ENCODE results near the gene BPHL. TPM values are rescaled to one million over a fixed set of nuclear protein-coding genes. Genes with fewer than 3 reads are reported as not detected.
"Not testable (repeated sequence)": the region's sequence is repeated elsewhere in the genome, so short reads cannot be mapped to it uniquely, and the experiment has no call there.

BPHL gene
- total RNA-seq, 4 donors from 2014 or later, result 6.3 to 8.3 (median 7.3) TPM

GRCh38 chr6:3137057-3137777 lies 18.7 kb downstream of the BPHL start:
- intact Hi-C loops (cut with DNase I), result loop anchor here (10.0 kb wide), 1 partner anchor 598 kb away; no protein-coding TSS in a partner anchor
- TF ChIP-seq CTCF (IDR thresholded peaks at IDR 0.05) (no peak), EP300 (IDR thresholded peaks at IDR 0.05) (no peak), POLR2AphosphoS5 (IDR thresholded peaks at IDR 0.05) (no peak), POLR2A (IDR thresholded peaks at IDR 0.05; ENCODE audit: low read depth) (no peak)
- no peak overlapping the region for H3K27ac ChIP-seq (replicated peaks in 1 of 4)
- no peaks in the 10 kb centered on the region for H3K27me3 ChIP-seq
- H3K4me1 ChIP-seq, result peaks cover 4 to 11% (median 7%) of the 10 kb centered on the region in 4 donors
- 92% methylated on average over 12 of the region's 12 CpGs for WGBS
- H3K9me3 ChIP-seq, result no peaks in the 10 kb centered on the region
- H3K36me3 ChIP-seq, result peaks cover 0 to 77% (median 56%) of the 10 kb centered on the region in 4 donors
- H3K4me3 ChIP-seq, result no peak overlapping the region
- DNase-seq (ENCODE audit: extremely low spot score), result no peak

GRCh38 chr6:3137873-3138272 lies 19.4 kb downstream of the BPHL start:
- DNase-seq (ENCODE audit: extremely low spot score); H3K27me3 ChIP-seq; H3K9me3 ChIP-seq; H3K27ac ChIP-seq (replicated peaks in 1 of 4); H3K4me3 ChIP-seq: not testable (repeated sequence)
- intact Hi-C loops (cut with DNase I), result loop anchor here (10.0 kb wide), 1 partner anchor 597 kb away; no protein-coding TSS in a partner anchor
- WGBS, result 93% methylated on average over 6 of the region's 6 CpGs
- peaks cover 4 to 11% (median 7%) of the 10 kb centered on the region in 4 donors for H3K4me1 ChIP-seq
- H3K36me3 ChIP-seq, result peaks cover 0 to 76% (median 55%) of the 10 kb centered on the region in 4 donors

- intact Hi-C loops (cut with DNase I), result loop anchor here (10.0 kb wide), 1 partner anchor 596 kb away; no protein-coding TSS in a partner anchor
Observed at GRCh38 chr6:3138341-3138740, 19.8 kb downstream of the BPHL start.

GRCh38 chr6:3139090-3139903 lies 20.8 kb downstream of the BPHL start:
- Histone ChIP-seq H3K4me3 (no peak overlapping the region), H3K9me3 (no peaks in the 10 kb centered on the region), H3K4me1 (peaks cover 4 to 11% (median 7%) of the 10 kb centered on the region in 4 donors), H3K27ac (replicated peaks in 1 of 4) (peak overlapping the region; percentile 6 to 44 (median 16)), H3K36me3 (peaks cover 5 to 80% (median 58%) of the 10 kb centered on the region in 4 donors), H3K27me3 (no peaks in the 10 kb centered on the region)
- no peak for DNase-seq (ENCODE audit: extremely low spot score)
- WGBS, result 44% methylated on average over 12 of the region's 14 CpGs
- no peak for TF ChIP-seq POLR2A (IDR thresholded peaks at IDR 0.05; ENCODE audit: low read depth)
- TF ChIP-seq POLR2AphosphoS5 (IDR thresholded peaks at IDR 0.05), result peak; percentile 22 to 30
- TF ChIP-seq EP300 (IDR thresholded peaks at IDR 0.05), result no peak
- no peak for TF ChIP-seq CTCF (IDR thresholded peaks at IDR 0.05)
- intact Hi-C loops (cut with DNase I), result loop anchor here (10.0 kb wide), 1 partner anchor 596 kb away; no protein-coding TSS in a partner anchor

More at GRCh38 chr6:3138341-3138740, 19.8 kb downstream of the BPHL start:
- TF ChIP-seq CTCF (IDR thresholded peaks at IDR 0.05) (no peak), POLR2A (IDR thresholded peaks at IDR 0.05; ENCODE audit: low read depth) (no peak), POLR2AphosphoS5 (IDR thresholded peaks at IDR 0.05) (no peak), EP300 (IDR thresholded peaks at IDR 0.05) (no peak)
- no peak overlapping the region for H3K4me3 ChIP-seq
- no peak for DNase-seq (ENCODE audit: extremely low spot score)
- peak overlapping the region in 3 of 4 donors; percentile 6 to 28 (median 20) for H3K27ac ChIP-seq (replicated peaks in 1 of 4)
- H3K27me3 ChIP-seq, result no peaks in the 10 kb centered on the region
- 69% methylated on average over 1 of the region's 1 CpG for WGBS
- H3K9me3 ChIP-seq, result no peaks in the 10 kb centered on the region
- peaks cover 4 to 11% (median 7%) of the 10 kb centered on the region in 4 donors for H3K4me1 ChIP-seq
- H3K36me3 ChIP-seq, result peaks cover under 1 to 76% (median 56%) of the 10 kb centered on the region in 4 donors

DNA sequence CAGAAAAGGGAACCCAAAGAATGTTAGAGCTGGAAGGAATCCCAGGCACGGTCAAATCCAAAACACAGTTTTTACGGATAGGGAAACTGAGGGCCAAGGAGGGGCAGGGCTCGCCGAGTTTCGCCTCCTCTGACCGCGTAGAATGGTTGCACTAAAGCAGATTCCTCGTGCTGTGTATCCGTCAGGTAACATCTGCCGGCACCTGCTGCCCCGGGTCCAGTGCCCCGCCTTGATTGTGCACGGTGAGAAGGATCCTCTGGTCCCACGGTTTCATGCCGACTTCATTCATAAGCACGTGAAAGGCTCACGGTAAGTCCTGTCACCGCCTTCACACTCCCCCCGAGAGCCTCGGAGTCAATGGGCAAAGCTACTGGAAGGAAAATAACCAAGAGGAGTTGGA lies 21.7 kb downstream of the BPHL start:
- Histone ChIP-seq H3K9me3 (no peaks in the 10 kb centered on the region), H3K36me3 (peaks cover 5 to 85% (median 62%) of the 10 kb centered on the region in 4 donors), H3K4me3 (no peak overlapping the region), H3K27me3 (no peaks in the 10 kb centered on the region), H3K4me1 (peaks cover 4 to 11% (median 7%) of the 10 kb centered on the region in 4 donors), H3K27ac (replicated peaks in 1 of 4) (no peak overlapping the region)
- TF ChIP-seq POLR2AphosphoS5 (IDR thresholded peaks at IDR 0.05), result no peak
- no peak for TF ChIP-seq EP300 (IDR thresholded peaks at IDR 0.05)
- TF ChIP-seq POLR2A (IDR thresholded peaks at IDR 0.05; ENCODE audit: low read depth), result no peak
- no peak for TF ChIP-seq CTCF (IDR thresholded peaks at IDR 0.05)
- intact Hi-C loops (cut with DNase I), result no loop called here
- WGBS, result 95% methylated on average over 20 of the region's 20 CpGs
- no peak for DNase-seq (ENCODE audit: extremely low spot score)
